A549 (cell line): ENCODE data around the gene P3H2. TPM values are rescaled to one million over a fixed set of nuclear protein-coding genes. Genes with fewer than 3 reads are reported as not detected.

ENCODE experiments used
- ATAC-seq, 2 experiments: fragments of 200-7000 bp in 1 of 2; fragments of >200 bp in 1 of 2; cut with Nextera tagmentation in 1 of 2; cut with Tn5 transposase in 1 of 2; 3 replicates each; pipeline versions ENCODE4 v1.8.0 to v1.9.1; 2018 to 2020; ENCODE audit warnings: mild to moderate bottlenecking in 1 of 2, moderate library complexity in 1 of 2
- CTCF ChIA-PET: fragments of 300-600 bp; sonication (Branson Sonifier 250); formaldehyde crosslinking; extraction: SDS; loops from one replicate; lab custom pipeline; 2021; ENCODE audit warnings: antibody characterized with exemption, inconsistent platforms; lab: Yijun Ruan, JAX
- POLR2A ChIA-PET: fragments of 350-600 bp; formaldehyde crosslinking; extraction: SDS; loops from one replicate; lab custom pipeline; 2021; ENCODE audit warnings: antibody characterized with exemption, inconsistent platforms; lab: Yijun Ruan, JAX
- DNase-seq, 2 experiments: peaks; one replicate each; pipeline versions ENCODE4 v3.0.0 to v3.0.0-alpha.2; 2011 to 2016; ENCODE audit warnings: low read depth in 1 of 2, low spot score in 1 of 2
- FAIRE-seq: peaks from 2 replicates; lab custom pipeline; 2011; peaks lifted over from hg19 to GRCh38; lab: Jason Lieb, UNC
- H3K27ac ChIP-seq, 2 experiments: fragments of >200 bp; sonication (Bioruptor Twin); formaldehyde crosslinking; 3 replicates each; pipeline ENCODE4 v1.5.1; 2016 to 2017
- H3K4me1 ChIP-seq: fragments of >200 bp; sonication (Bioruptor Twin); formaldehyde crosslinking; 3 replicates; pipeline ENCODE4 v1.6.1; 2016
- H3K4me2 ChIP-seq: fragments of >200 bp; sonication (Bioruptor Twin); formaldehyde crosslinking; 3 replicates; pipeline ENCODE4 v1.6.1; 2016
- H3K4me3 ChIP-seq: fragments of >200 bp; sonication (Bioruptor Twin); formaldehyde crosslinking; 3 replicates; pipeline ENCODE4 v1.5.1; 2016
- H3K9me3 ChIP-seq: fragments of >200 bp; sonication (Bioruptor Twin); formaldehyde crosslinking; 3 replicates; pipeline ENCODE4 v1.6.1; 2016
- ATOH8 ChIP-seq: fragments of 250-450 bp; sonication (Bioruptor Pico); IDR thresholded peaks from 2 replicates; pipeline ENCODE4 v1.5.0; 2020; ENCODE audit warnings: low read depth, mild to moderate bottlenecking, moderate library complexity
- BCL3 ChIP-seq: fragments of >200 bp; sonication (Bioruptor Twin); formaldehyde crosslinking; IDR thresholded peaks from 3 replicates; pipeline ENCODE4 v1.6.1; 2016
- CBX8 ChIP-seq: fragments of 200-600 bp; sonication (generic); IDR thresholded peaks from 2 replicates; pipeline ENCODE4 v1.6.1; 2016
- CEBPB ChIP-seq, 2 experiments: fragments of >200 bp in 1 of 2; sonication (Bioruptor Twin) in 1 of 2; formaldehyde crosslinking in 1 of 2; IDR thresholded peaks; 2 replicates each; pipeline ENCODE4 v1.6.1; 2012 to 2016
- CHD2 ChIP-seq: fragments of 150-350 bp; IDR thresholded peaks from 2 replicates; pipeline ENCODE4 v1.6.1; 2014; ENCODE audit warnings: low read length; ENCODE audit not compliant: partially characterized antibody
- EHMT2 ChIP-seq: fragments of 200-600 bp; sonication (generic); IDR thresholded peaks from 2 replicates; pipeline ENCODE4 v1.6.1; 2016; ENCODE audit warnings: antibody characterized with exemption, low read depth, mild to moderate bottlenecking, moderate library complexity
- FOXS1 ChIP-seq: fragments of 250-450 bp; sonication (Bioruptor Pico); IDR thresholded peaks from 2 replicates; pipeline ENCODE4 v1.5.0; 2020; ENCODE audit warnings: mild to moderate bottlenecking, moderate library complexity
- HES2 ChIP-seq: fragments of >200 bp; sonication (Bioruptor Twin); formaldehyde crosslinking; IDR thresholded peaks from 2 replicates; pipeline ENCODE4 v1.6.1; 2016
- HMGXB4 ChIP-seq: fragments of 250-450 bp; sonication (Bioruptor Pico); IDR thresholded peaks from 2 replicates; pipeline ENCODE4 v1.5.0; 2021; ENCODE audit warnings: mild to moderate bottlenecking, moderate library complexity, borderline replicate concordance
- HOXB13 ChIP-seq: fragments of 250-450 bp; sonication (Bioruptor Pico); IDR thresholded peaks from 2 replicates; pipeline ENCODE4 v1.5.0; 2020; ENCODE audit warnings: low read depth, mild to moderate bottlenecking, moderate library complexity
- JUNB ChIP-seq: fragments of >200 bp; sonication (Bioruptor Twin); formaldehyde crosslinking; IDR thresholded peaks from 2 replicates; pipeline ENCODE4 v1.6.1; 2016
- KDM1A ChIP-seq: fragments of 200-600 bp; sonication (generic); IDR thresholded peaks from 2 replicates; pipeline ENCODE4 v1.6.1; 2016; ENCODE audit warnings: low read depth, mild to moderate bottlenecking
- NR3C1 ChIP-seq: fragments of >200 bp; sonication (Bioruptor Twin); formaldehyde crosslinking; IDR thresholded peaks from 3 replicates; pipeline ENCODE4 v1.6.1; 2017
- PBX3 ChIP-seq: IDR thresholded peaks from 2 replicates; pipeline ENCODE4 v1.6.1; 2012
- POLR2A ChIP-seq: IDR thresholded peaks from 2 replicates; pipeline ENCODE4 v1.6.1; 2012; ENCODE audit warnings: mild to moderate bottlenecking, low read length
- RFX5 ChIP-seq: fragments of 450-650 bp; IDR thresholded peaks from 2 replicates; pipeline ENCODE4 v1.7.1; 2014; ENCODE audit warnings: antibody characterized with exemption, mild to moderate bottlenecking, moderate library complexity
- SREBF2 ChIP-seq: fragments of 450-650 bp; IDR thresholded peaks from 2 replicates; pipeline ENCODE4 v1.6.1; 2014; ENCODE audit warnings: mild to moderate bottlenecking, moderate library complexity
- USF2 ChIP-seq: fragments of 450-650 bp; IDR thresholded peaks from 2 replicates; pipeline ENCODE4 v1.6.1; 2014; ENCODE audit warnings: antibody characterized with exemption
- ZC3H11A ChIP-seq: fragments of 450-650 bp; IDR thresholded peaks from 2 replicates; pipeline ENCODE4 v1.6.1; 2014; ENCODE audit warnings: antibody characterized with exemption, mild to moderate bottlenecking
- ZFP36 ChIP-seq: fragments of 450-650 bp; IDR thresholded peaks from 2 replicates; pipeline ENCODE4 v1.6.1; 2014; ENCODE audit warnings: borderline replicate concordance; ENCODE audit not compliant: partially characterized antibody
- ZNF302 ChIP-seq: fragments of 250-450 bp; sonication (Bioruptor Pico); IDR thresholded peaks from 2 replicates; pipeline ENCODE4 v1.9.0; 2021; ENCODE audit warnings: inconsistent platforms, mild to moderate bottlenecking, moderate library complexity
- ZSCAN20 ChIP-seq: fragments of 250-450 bp; sonication (Bioruptor Pico); IDR thresholded peaks from 2 replicates; pipeline ENCODE4 v1.8.0; 2022; ENCODE audit warnings: mild to moderate bottlenecking, moderate library complexity
- WGBS: methylation state at CpG from one replicate; pipeline ENCODE4 v1.1.6; 2017; ENCODE audit errors: missing lambda C conversion rate; 5-methylcytosine and 5-hydroxymethylcytosine counted together
- polyA plus RNA-seq, 4 experiments: library from polyadenylated mRNA; depleted of rRNA in 3 of 4; stranded (reverse); fragments of >200 nt; fragmentation: RNase III in 1 of 4; extraction: RNeasy Plus Mini Kit Qiagen cat#74134 plus additional on column Dnase treatment in 1 of 4; gene quantifications; 2 replicates in 3 of 4; 3 replicates in 1 of 4; pipeline ENCODE4 v1.2.3, GENCODE V29; 2011 to 2017

Gene P3H2
- polyA plus RNA-seq, 2 of the 4 experiments (the other 2 are of a cell fraction): 56.6 to 72.5 TPM

GRCh38 chr3:190044142-190044541 lies 76.6 kb downstream of the P3H2 start:
- POLR2A ChIA-PET: no interaction called here
- CTCF ChIA-PET: no interaction called here
- Histone ChIP-seq H3K4me1 (peaks cover 59% of the 10 kb centered on the region), H3K4me2 (peak overlapping the region; percentile 50), H3K9me3 (no peaks in the 10 kb centered on the region), H3K27ac (peak overlapping the region in 1 of 2 experiments; percentile 53; a peak in 1 of 6 replicates), H3K4me3 (no peak overlapping the region)
- TF ChIP-seq HES2 (no peak), FOXS1 (no peak), BCL3 (no peak), RFX5 (no peak), HOXB13 (CRISPR knock-in tag) (no peak)
- ATAC-seq (peak in 1 of 2 experiments; percentile 56; a peak in 3 of 6 replicates), FAIRE-seq (no peak), DNase-seq (no peak)
- 51% methylated on average over 4 of the region's 4 CpGs for WGBS

GRCh38 chr3:190043741-190044140 lies 77.0 kb downstream of the P3H2 start:
- Histone ChIP-seq H3K27ac (no peak overlapping the region; a peak in 2 of 6 replicates), H3K4me1 (peaks cover 55% of the 10 kb centered on the region)
- DNase-seq: no peak
- FAIRE-seq: no peak
- TF ChIP-seq JUNB (no peak), ZFP36 (no peak), EHMT2 (no peak), NR3C1 (no peak), SREBF2 (no peak), RFX5 (no peak), ZSCAN20 (no peak), CEBPB (IDR thresholded peaks at IDR 0.05) (no peak), POLR2A (no peak)
- TF ChIP-seq, all 56 proteins: peak for 0
- POLR2A ChIA-PET: no interaction called here
- no peak overlapping the region for H3K4me3 ChIP-seq
- peak overlapping the region; percentile 50 for H3K4me2 ChIP-seq
- H3K9me3 ChIP-seq: no peaks in the 10 kb centered on the region
- CTCF ChIA-PET: no interaction called here
- no peak for ATAC-seq

GRCh38 chr3:190042558-190042957 lies 78.1 kb downstream of the P3H2 start:
- no peak for FAIRE-seq
- ATAC-seq: no peak
- H3K9me3 ChIP-seq: no peaks in the 10 kb centered on the region
- WGBS: 81% methylated on average over 2 of the region's 2 CpGs
- peak overlapping the region; percentile 14; the same call in 1 of the 3 replicates for H3K4me2 ChIP-seq
- peaks cover 60% of the 10 kb centered on the region for H3K4me1 ChIP-seq
- H3K27ac ChIP-seq: no peak overlapping the region
- H3K4me3 ChIP-seq: no peak overlapping the region
- no peak for DNase-seq
- ChIA-PET CTCF (no interaction called here), POLR2A (no interaction called here)
- no peak for TF ChIP-seq ZSCAN20
- no peak for TF ChIP-seq CHD2
- TF ChIP-seq CBX8: no peak
- TF ChIP-seq HMGXB4: no peak
- no peak for TF ChIP-seq ATOH8 (CRISPR knock-in tag)
- TF ChIP-seq ZC3H11A: no peak
- no peak for TF ChIP-seq PBX3
- no peak for TF ChIP-seq ZNF302
- TF ChIP-seq KDM1A: no peak
- no peak for TF ChIP-seq USF2
